K562 (cell line): ENCODE data around the gene LRRC4C. TPM values are rescaled to one million over a fixed set of nuclear protein-coding genes. Genes with fewer than 3 reads are reported as not detected.

Experiments
- ATAC-seq: fragments of 200-7000 bp; cut with Tn5 transposase; 3 replicates; pipeline ENCODE4 v1.9.1; 2020; ENCODE audit warnings: moderate library complexity
- BruUV-seq: library from RNA; stranded (reverse); fragments of 400-500 nt; replicated peaks from 2 replicates; lab custom pipeline; 2021; lab: Mats Ljungman, UMichigan
- CTCF ChIA-PET: fragments of 300-600 bp; formaldehyde crosslinking; extraction: SDS; loops from one replicate; lab custom pipeline; 2021; ENCODE audit warnings: low intra/inter-chr PET ratio; lab: Yijun Ruan, JAX
- POLR2A ChIA-PET: fragments of 300-600, 350-650 bp; sonication (Branson Sonifier 250); formaldehyde crosslinking; extraction: SDS; loops from one replicate; lab custom pipeline; 2021; ENCODE audit warnings: antibody characterized with exemption, inconsistent platforms; lab: Yijun Ruan, JAX
- DNase-seq, 4 experiments: peaks; one replicate each; pipeline versions ENCODE4 v3.0.0 to v3.0.0-alpha.2; 2011 to 2018; ENCODE audit warnings: low spot score in 3 of 4, mixed read lengths in 3 of 4; ENCODE audit errors: extremely low read depth in 1 of 4
- FAIRE-seq: peaks from 2 replicates; lab custom pipeline; 2011; peaks lifted over from hg19 to GRCh38; lab: Jason Lieb, UNC
- H2AFZ ChIP-seq: 2 replicates; pipeline ENCODE4 v1.6.0; 2011; ENCODE audit warnings: low read depth, low read length, control low read depth, inconsistent platforms
- H3K27ac ChIP-seq: fragments of 200-600 bp; 3 replicates; pipeline ENCODE4 v1.8.0; 2011; ENCODE audit warnings: low read depth, mild to moderate bottlenecking, control low read depth, inconsistent platforms, low read length, moderate library complexity, mixed read lengths; ENCODE audit errors: extremely low read depth
- H3K27me3 ChIP-seq, 2 experiments: fragments of 300-600 bp in 1 of 2; 2 replicates in 1 of 2; 3 replicates in 1 of 2; pipeline versions ENCODE4 v1.6.0 to v1.8.0; 2011; ENCODE audit warnings: inconsistent platforms in 2 of 2, low read length in 2 of 2, mild to moderate bottlenecking in 1 of 2, mixed read lengths in 1 of 2, moderate library complexity in 1 of 2; ENCODE audit not compliant: control insufficient read depth in 2 of 2, insufficient read depth in 2 of 2
- H3K36me3 ChIP-seq: fragments of 300-600 bp; 3 replicates; pipeline ENCODE4 v1.8.0; 2011; ENCODE audit warnings: mild to moderate bottlenecking, low read length, inconsistent platforms; ENCODE audit not compliant: control insufficient read depth, insufficient read depth
- H3K4me1 ChIP-seq, 2 experiments: fragments of 200-600 bp in 1 of 2; replicated peaks in 1 of 2; 2 replicates in 1 of 2; 3 replicates in 1 of 2; pipeline versions ENCODE4 v1.5.1 to v1.8.0; 2011; ENCODE audit warnings: inconsistent platforms in 2 of 2, low read length in 2 of 2, mild to moderate bottlenecking in 1 of 2, mixed read lengths in 1 of 2, moderate library complexity in 1 of 2; ENCODE audit not compliant: control insufficient read depth in 2 of 2, insufficient read depth in 2 of 2
- H3K4me2 ChIP-seq: 2 replicates; pipeline ENCODE4 v1.6.1; 2011; ENCODE audit warnings: low read length, control low read depth, inconsistent platforms, mixed read lengths; ENCODE audit not compliant: insufficient read depth
- H3K4me3 ChIP-seq: fragments of 200-600 bp; sonication (generic), shearing (Covaris generic); 2 replicates; pipeline ENCODE4 v1.5.1; 2016; ENCODE audit warnings: control low read depth, inconsistent platforms
- H3K79me2 ChIP-seq: fragments of 200-600 bp; 3 replicates; pipeline ENCODE4 v1.8.0; 2011; ENCODE audit warnings: low read length, inconsistent platforms; ENCODE audit not compliant: control insufficient read depth, insufficient read depth
- H3K9ac ChIP-seq, 2 experiments: 2 replicates each; pipeline versions ENCODE4 v1.6.0 to v1.6.1; 2011; ENCODE audit warnings: low read depth in 2 of 2, low read length in 2 of 2, control low read depth in 1 of 2, inconsistent platforms in 1 of 2, mild to moderate bottlenecking in 1 of 2, mixed read lengths in 1 of 2; ENCODE audit not compliant: insufficient read depth in 1 of 2
- H3K9me1 ChIP-seq: one replicate; pipeline ENCODE4 v1.6.0; 2011; ENCODE audit warnings: inconsistent platforms, mild to moderate bottlenecking, low read length, moderate library complexity; ENCODE audit not compliant: control insufficient read depth, insufficient read depth
- H3K9me3 ChIP-seq: replicated peaks from 2 replicates; pipeline ENCODE4 v1.5.1; 2011; ENCODE audit warnings: low read depth, low read length, inconsistent platforms; ENCODE audit not compliant: control insufficient read depth, insufficient read depth
- H4K20me1 ChIP-seq: replicated peaks from 2 replicates; pipeline ENCODE4 v1.6.1; 2011; ENCODE audit warnings: low read length, inconsistent platforms, mixed read lengths; ENCODE audit not compliant: control insufficient read depth, insufficient read depth
- CC2D1A ChIP-seq: fragments of 450-650 bp; IDR thresholded peaks from 2 replicates; pipeline ENCODE4 v1.6.1; 2017; ENCODE audit warnings: mild to moderate bottlenecking
- CHAMP1 ChIP-seq: fragments of 450-650 bp; IDR thresholded peaks from 2 replicates; pipeline ENCODE4 v1.6.1; 2016; ENCODE audit warnings: mild to moderate bottlenecking
- ETS2 ChIP-seq: IDR thresholded peaks from 2 replicates; pipeline ENCODE4 v1.6.1; 2016; ENCODE audit warnings: borderline replicate concordance, missing genetic modification characterization, mild to moderate bottlenecking, moderate library complexity, missing compliant biosample characterization; ENCODE audit not compliant: poor library complexity, severe bottlenecking
- GTF2F1 ChIP-seq: IDR thresholded peaks from 2 replicates; pipeline ENCODE4 v1.6.1; 2011; ENCODE audit warnings: low read depth, low read length, improper control_type of control experiment
- KAT7 ChIP-seq: sonication (generic); formaldehyde crosslinking; IDR thresholded peaks from 2 replicates; pipeline ENCODE4 v1.8.0; 2022; ENCODE audit warnings: missing genetic modification reagents, mild to moderate bottlenecking, borderline replicate concordance
- MAFF ChIP-seq: IDR thresholded peaks from 2 replicates; pipeline ENCODE4 v1.6.1; 2012; ENCODE audit warnings: low read length, improper control_type of control experiment
- MAFG ChIP-seq: fragments of 450-650 bp; conservative IDR thresholded peaks from 2 replicates; pipeline ENCODE4 v1.6.1; 2016; ENCODE audit warnings: missing genetic modification characterization, missing compliant biosample characterization
- NR2C1 ChIP-seq, 2 experiments: fragments of 450-650 bp; IDR thresholded peaks; 2 replicates each; pipeline ENCODE4 v1.6.1; 2017; ENCODE audit warnings: mild to moderate bottlenecking in 2 of 2, antibody characterized with exemption in 1 of 2, inconsistent platforms in 1 of 2, missing compliant biosample characterization in 1 of 2, missing genetic modification characterization in 1 of 2
- POLR2B ChIP-seq: fragments of 450-650 bp; IDR thresholded peaks from 2 replicates; pipeline ENCODE4 v1.6.1; 2018; ENCODE audit warnings: low read depth; ENCODE audit not compliant: partially characterized antibody
- PURB ChIP-seq: sonication (generic); formaldehyde crosslinking; IDR thresholded peaks from 2 replicates; pipeline ENCODE4 v1.9.0; 2021; ENCODE audit warnings: low read depth, mild to moderate bottlenecking, missing genetic modification reagents
- RUNX1 ChIP-seq: sonication (generic); IDR thresholded peaks from 2 replicates; pipeline ENCODE4 v1.6.1; 2016; ENCODE audit warnings: antibody characterized with exemption, low read depth
- STAG1 ChIP-seq: sonication (generic); formaldehyde crosslinking; IDR thresholded peaks from 2 replicates; pipeline ENCODE4 v1.5.0; 2020; ENCODE audit warnings: missing genetic modification reagents, borderline replicate concordance
- TAF9B ChIP-seq: fragments of 450-650 bp; IDR thresholded peaks from 2 replicates; pipeline ENCODE4 v1.6.1; 2018; ENCODE audit warnings: mild to moderate bottlenecking; ENCODE audit not compliant: partially characterized antibody
- ZNF212 ChIP-seq: fragments of 450-650 bp; formaldehyde crosslinking; IDR thresholded peaks from 2 replicates; pipeline ENCODE4 v1.4.0; 2020; ENCODE audit warnings: mild to moderate bottlenecking
- ZNF232 ChIP-seq: sonication (generic); formaldehyde crosslinking; IDR thresholded peaks from 2 replicates; pipeline ENCODE4 v1.8.0; 2022; ENCODE audit warnings: mild to moderate bottlenecking, missing genetic modification reagents
- ZNF24 ChIP-seq: fragments of 450-650 bp; IDR thresholded peaks from 2 replicates; pipeline ENCODE4 v1.6.1; 2016
- WGBS: fragments of 100-300 bp; shearing (Covaris generic); methylation state at CpG from one replicate; pipeline ENCODE4 v1.1.6; 2016; ENCODE audit warnings: low coverage, mixed read lengths; ENCODE audit not compliant: insufficient coverage; ENCODE audit errors: missing lambda C conversion rate; 5-methylcytosine and 5-hydroxymethylcytosine counted together
- in situ Hi-C: fragments of 300-500 bp; cut with MboI; formaldehyde crosslinking; loops from 4 replicates; pipeline ENCODE4 v1.15.0; 2018; ENCODE audit warnings: inconsistent platforms, mixed read lengths
- intact Hi-C: fragments of 100-400 bp; cut with micrococcal nuclease; formaldehyde crosslinking; loops from 2 replicates; pipeline ENCODE4 v1.14.2; 2022
- polyA plus RNA-seq, 8 experiments: library from polyadenylated mRNA; depleted of rRNA in 4 of 8; stranded (reverse) in 5 of 8; unstranded in 3 of 8; fragments of >200 nt; fragmentation: Nextera tagmentation in 2 of 8; fragmentation: Illumina TruSeq in 1 of 8; extraction: Ambion mirVana in 2 of 8; extraction: Trizol in 1 of 8; gene quantifications; 2 replicates each; pipeline versions ENCODE4 v1.2.1 to v1.2.3, GENCODE V29; 2011 to 2014; ENCODE audit warnings: inconsistent platforms in 1 of 8, missing spikeins in 1 of 8
- total RNA-seq, 7 experiments: library from RNA; depleted of rRNA in 6 of 7; stranded (reverse); fragments of >200 nt in 6 of 7; fragmentation: Illumina TruSeq in 2 of 7; extraction: Trizol in 2 of 7; gene quantifications; 2 replicates each; pipeline versions ENCODE4 v1.2.1 to v1.2.3, GENCODE V29; 2011 to 2021; ENCODE audit warnings: low replicate concordance in 1 of 7

The LRRC4C gene
- total and polyA plus RNA-seq, 9 of the 15 experiments (the other 6 are each of a cell fraction or from before 2014, with no cell fraction given): not detected

GRCh38 chr11:41273908-41274307 lies 185.5 kb downstream of the LRRC4C start:
- no TSS peak for BruUV-seq
- Histone ChIP-seq H3K9me3 (no peaks in the 10 kb centered on the region), H3K27ac (no peak overlapping the region), H3K4me1 (no peaks in the 10 kb centered on the region)
- no peak for TF ChIP-seq STAG1 (CRISPR knock-in tag)
- TF ChIP-seq TAF9B: no peak
- TF ChIP-seq MAFF: no peak
- TF ChIP-seq GTF2F1: no peak
- no peak for TF ChIP-seq PURB
- TF ChIP-seq MAFG (tag): no peak
- TF ChIP-seq CC2D1A: no peak
- TF ChIP-seq, all 486 proteins: peak for 0
- Histone ChIP-seq H3K36me3 (no peaks in the 10 kb centered on the region), H3K9ac (no peak overlapping the region), H3K79me2 (no peaks in the 10 kb centered on the region), H3K4me2 (no peak overlapping the region), H3K4me3 (no peak overlapping the region), H3K27me3 (no peaks in the 10 kb centered on the region), H3K9me1 (no peaks in the 10 kb centered on the region), H4K20me1 (no peaks in the 10 kb centered on the region), H2AFZ (no peak overlapping the region)
- DNase-seq (no peak), ATAC-seq (no peak), FAIRE-seq (no peak)
- POLR2A ChIA-PET: no interaction called here
- CTCF ChIA-PET: no interaction called here
- WGBS: 0% methylated on average over 3 of the region's 3 CpGs
- intact Hi-C loops (no loop called here), in situ Hi-C loops (no loop called here)

DNA sequence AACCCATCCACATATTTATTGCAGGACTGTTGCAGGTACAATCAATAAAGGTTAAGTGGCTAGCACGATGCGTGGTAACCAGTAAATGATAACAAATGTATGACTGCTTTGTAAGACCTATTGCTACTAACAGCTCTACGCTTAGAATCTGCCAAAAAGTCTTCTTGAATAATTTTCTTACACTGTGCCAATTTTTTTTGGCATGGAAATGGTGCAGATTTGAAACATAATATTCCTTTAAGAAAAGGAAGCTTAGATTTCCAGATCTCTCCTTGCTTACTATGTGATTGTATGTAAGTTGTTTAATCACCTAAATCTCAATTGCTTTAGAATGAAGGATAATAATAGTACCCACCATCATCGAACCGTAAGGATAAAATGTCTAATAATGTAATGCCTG lies 192.0 kb downstream of the LRRC4C start:
- FAIRE-seq (no peak), DNase-seq (no peak), ATAC-seq (no peak)
- BruUV-seq: no TSS peak
- no peaks in the 10 kb centered on the region for H3K4me1 ChIP-seq
- 0% methylated on average over 5 of the region's 5 CpGs for WGBS
- no peak overlapping the region for H3K9ac ChIP-seq
- intact Hi-C loops: no loop called here
- H3K9me1 ChIP-seq: no peaks in the 10 kb centered on the region
- no peak overlapping the region for H3K27ac ChIP-seq
- H4K20me1 ChIP-seq: no peaks in the 10 kb centered on the region
- in situ Hi-C loops: no loop called here
- no peaks in the 10 kb centered on the region for H3K9me3 ChIP-seq
- CTCF ChIA-PET: no interaction called here
- no peaks in the 10 kb centered on the region for H3K36me3 ChIP-seq
- no peak overlapping the region for H3K4me3 ChIP-seq
- no peaks in the 10 kb centered on the region for H3K79me2 ChIP-seq
- no peak overlapping the region for H2AFZ ChIP-seq
- H3K4me2 ChIP-seq: no peak overlapping the region
- no peaks in the 10 kb centered on the region for H3K27me3 ChIP-seq
- POLR2A ChIA-PET: no interaction called here
- TF ChIP-seq NR2C1 (IDR thresholded peaks at IDR 0.05) (no peak), NR2C1 (tag; IDR thresholded peaks at IDR 0.05) (no peak), KAT7 (CRISPR knock-in tag) (no peak), CHAMP1 (no peak), POLR2B (no peak), ZNF212 (CRISPR knock-in tag) (no peak), ZNF232 (no peak), ETS2 (tag) (no peak), ZNF24 (no peak), RUNX1 (no peak)
